Superior temporal gyrus (tissue), 1 donor: ENCODE data around the gene USP36.

Source experiments
- DNase-seq: peaks from one replicate; pipeline ENCODE4 v3.0.0-alpha.2; 2016; ENCODE audit errors: extremely low spot score

USP36 gene

GRCh38 chr17:78817123-78817522, 23.5 kb downstream of the USP36 start:
- DNase-seq, result no peak

- no peak for DNase-seq
These were observed 24.9 kb downstream of the USP36 start for GRCh38 chr17:78815696-78816095.

GRCh38 chr17:78812855-78813254, 27.8 kb downstream of the USP36 start:
- no peak for DNase-seq

DNA sequence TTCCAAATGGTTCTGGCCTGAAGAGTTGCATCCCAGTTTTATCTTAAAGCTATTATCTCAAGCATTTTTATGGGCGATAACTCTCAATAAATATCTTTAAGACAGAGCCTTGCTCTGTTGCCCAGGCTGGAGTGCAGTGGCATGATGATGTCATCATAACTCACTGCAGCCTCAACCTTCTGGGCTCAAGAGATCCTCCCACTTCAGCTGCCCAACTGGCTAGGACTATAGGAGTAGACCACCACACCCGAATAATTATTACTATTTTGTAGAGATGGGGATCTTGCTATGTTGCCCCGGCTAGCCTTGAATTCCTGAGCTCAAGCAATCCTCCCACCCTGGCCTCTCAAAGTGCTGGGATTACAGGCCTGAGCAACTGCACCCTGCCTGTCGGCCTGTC, 32.5 kb downstream of the USP36 start:
- DNase-seq, result no peak

DNA sequence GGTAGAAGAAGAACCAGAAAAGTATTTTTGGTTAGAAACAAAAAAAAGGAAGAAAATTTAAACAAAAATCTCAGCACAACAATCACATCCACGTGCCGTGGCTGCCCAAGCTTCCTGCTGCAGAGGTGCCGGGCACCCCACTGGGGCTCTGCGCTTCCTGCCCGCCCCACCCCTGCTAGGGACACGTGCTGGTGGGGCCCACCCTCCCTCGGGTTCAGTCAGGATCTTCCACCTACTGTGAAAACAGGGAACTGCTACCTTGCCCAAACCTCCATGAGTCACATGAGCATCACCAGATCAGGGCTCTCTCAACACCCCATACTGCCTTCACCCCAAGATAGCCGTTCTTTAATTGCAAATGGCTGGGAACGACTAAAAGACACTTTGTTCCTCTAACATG, 34.2 kb downstream of the USP36 start:
- DNase-seq, result no peak

DNA sequence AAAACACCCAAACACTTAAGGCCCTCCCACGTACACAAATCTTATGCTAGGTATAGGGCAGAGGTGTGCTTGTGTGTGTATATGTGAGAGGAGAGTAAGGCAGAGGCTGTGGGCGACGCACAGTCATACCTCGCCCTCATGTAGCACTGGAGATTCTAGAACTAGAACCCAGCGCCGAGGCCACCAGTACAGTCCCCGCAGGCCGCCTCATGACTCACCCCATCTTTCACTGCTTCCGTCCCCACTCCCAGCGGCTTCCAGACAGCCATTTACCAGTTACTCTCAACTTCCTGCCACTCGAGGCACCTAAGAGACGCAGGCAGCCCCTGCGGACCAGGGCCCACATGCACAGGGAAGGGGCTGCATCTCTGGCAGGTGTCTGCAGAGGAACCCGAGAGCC, 35.3 kb downstream of the USP36 start:
- no peak for DNase-seq

DNA sequence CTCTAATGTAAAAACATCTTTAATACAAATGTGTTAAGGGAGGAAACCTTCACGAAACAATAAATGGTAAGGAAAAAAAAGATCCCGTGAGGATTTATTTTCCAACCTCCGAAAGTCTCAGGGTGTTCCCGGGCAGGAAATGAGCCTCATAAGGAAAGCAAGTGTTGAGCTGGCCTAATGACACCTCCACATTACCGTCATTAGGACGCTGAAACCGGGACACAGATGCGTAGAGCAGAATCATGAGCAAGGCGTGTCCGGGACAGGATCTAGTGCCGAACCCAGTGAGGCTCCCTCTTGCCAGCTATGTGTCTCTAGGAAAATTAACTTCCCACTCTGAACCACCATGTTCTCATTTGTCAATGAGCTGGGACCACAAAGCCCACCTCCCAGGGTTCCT, 35.8 kb downstream of the USP36 start:
- DNase-seq, result no peak

- DNase-seq, result no peak
These were observed 37.3 kb downstream of the USP36 start for GRCh38 chr17:78803186-78803845.

GRCh38 chr17:78802459-78802858, 38.2 kb downstream of the USP36 start:
- DNase-seq, result no peak

- no peak for DNase-seq
These were observed 38.6 kb downstream of the USP36 start for GRCh38 chr17:78802008-78802407.

GRCh38 chr17:78800132-78800931, 40.3 kb downstream of the USP36 start:
- no peak for DNase-seq

- DNase-seq, result peak; percentile 83
These were observed 41.7 kb downstream of the USP36 start for GRCh38 chr17:78798695-78799559.

DNA sequence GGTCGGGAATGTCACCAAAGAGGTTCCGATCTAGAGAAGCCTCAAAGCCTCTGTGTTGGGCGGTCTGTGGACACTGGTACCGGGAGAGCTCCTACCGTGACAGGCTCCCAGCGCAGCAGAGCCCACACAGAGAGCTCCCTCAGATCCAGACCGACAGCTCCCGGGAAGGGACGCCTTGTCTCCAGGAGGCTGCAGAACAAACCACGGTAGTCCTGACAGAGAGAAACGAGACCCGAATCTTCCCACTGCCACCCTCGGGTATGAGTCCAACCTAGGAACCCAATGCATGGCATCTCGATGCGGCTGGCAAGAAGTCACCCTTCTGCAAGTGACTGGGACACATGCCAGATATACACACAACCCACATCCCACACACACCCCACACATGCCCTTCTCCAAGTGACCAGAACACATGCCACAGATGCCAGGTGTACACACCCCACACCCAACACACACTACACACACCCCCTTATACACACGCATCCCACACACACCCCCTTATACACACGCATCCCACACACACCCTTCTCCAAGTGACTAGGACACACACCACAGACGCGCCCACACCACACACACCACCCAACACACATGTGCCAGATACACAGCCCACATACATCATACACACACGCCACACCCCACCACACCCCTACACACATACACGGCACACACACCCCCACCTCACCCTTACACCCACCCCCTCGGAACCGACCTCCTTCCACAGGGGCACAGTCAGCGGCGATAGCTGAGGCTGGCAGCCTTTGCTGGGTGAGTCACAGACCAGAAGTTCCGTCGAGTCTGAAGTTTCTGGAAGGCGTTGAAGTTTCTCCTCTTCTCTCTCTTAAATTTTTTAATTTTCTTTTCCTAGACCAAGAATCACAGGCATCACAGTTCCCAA, 42.7 kb downstream of the USP36 start:
- no peak for DNase-seq

DNA sequence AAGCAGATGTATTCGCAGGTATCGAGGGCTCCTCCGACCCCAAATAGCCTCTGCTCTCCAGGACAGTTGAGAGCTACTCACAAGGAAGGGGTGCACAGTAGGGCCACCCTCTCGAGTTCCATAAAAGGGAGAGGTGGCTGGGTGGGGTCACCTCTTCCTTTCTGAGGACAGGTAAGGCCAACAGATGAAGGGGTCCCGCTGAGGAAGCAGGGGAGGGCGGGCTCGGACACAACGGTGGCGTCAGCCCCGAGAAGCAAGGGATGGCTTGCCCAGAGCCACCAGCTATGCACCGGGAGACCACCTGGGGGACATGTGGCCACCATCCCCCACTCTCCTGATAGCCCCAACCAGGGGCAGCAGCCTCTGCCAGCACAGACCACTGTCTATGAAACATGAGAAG, 43.4 kb downstream of the USP36 start:
- DNase-seq, result no peak

- DNase-seq, result no peak
These were observed 44.1 kb downstream of the USP36 start for GRCh38 chr17:78796517-78796900.

DNA sequence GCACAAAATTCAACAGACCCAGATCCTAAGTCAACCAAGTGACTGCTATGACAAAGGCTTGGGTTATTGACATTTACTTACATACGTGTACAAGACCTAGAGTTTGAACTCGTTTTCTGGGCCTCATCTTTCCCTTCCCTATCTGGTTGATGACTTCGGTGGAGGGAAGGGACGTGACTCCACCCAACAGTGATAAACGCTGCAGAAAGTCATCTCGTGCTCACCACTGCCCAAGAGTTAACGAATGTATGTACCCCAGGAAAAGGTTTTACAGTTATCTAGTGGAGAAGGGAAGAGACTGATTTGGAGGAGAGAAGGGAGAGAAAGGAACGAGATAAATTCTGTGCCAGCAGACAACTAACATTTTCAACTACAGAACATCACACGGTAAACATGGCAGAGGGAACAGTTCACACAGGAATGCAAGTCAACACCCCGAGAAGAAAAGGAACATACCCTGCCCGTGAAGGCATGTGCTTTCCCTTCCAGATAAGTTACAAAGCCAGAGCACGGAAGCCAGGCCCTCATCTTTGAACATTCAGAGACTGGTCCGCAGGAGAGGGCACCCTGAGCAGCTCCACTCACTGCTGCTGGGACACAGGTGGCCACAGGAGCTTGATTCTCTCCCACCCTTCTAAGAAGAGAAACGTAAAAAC, 44.6 kb downstream of the USP36 start:
- no peak for DNase-seq

GRCh38 chr17:78794864-78795640, 45.6 kb downstream of the USP36 start:
- DNase-seq, result no peak

DNA sequence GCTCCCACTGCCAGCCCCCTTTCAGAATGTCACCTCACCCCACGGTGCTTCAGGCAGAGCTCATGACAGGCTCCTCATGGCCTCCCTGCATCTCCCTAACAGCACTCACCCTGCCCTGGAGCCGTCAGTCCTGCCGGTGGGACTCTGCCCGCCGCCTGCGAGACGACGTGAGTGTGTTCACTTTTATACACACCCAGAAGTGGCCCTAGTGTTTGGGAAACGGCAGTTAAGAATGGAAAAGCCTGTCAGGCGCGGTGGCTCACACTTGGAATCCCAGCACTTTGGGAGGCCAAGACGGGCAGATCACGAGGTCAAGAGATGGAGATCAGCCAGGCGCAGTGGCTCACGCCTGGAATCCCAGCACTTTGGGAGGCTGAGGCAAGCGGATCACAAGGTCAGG, 46.2 kb downstream of the USP36 start:
- no peak for DNase-seq

GRCh38 chr17:78793968-78794367, 46.6 kb downstream of the USP36 start:
- DNase-seq, result no peak

DNA sequence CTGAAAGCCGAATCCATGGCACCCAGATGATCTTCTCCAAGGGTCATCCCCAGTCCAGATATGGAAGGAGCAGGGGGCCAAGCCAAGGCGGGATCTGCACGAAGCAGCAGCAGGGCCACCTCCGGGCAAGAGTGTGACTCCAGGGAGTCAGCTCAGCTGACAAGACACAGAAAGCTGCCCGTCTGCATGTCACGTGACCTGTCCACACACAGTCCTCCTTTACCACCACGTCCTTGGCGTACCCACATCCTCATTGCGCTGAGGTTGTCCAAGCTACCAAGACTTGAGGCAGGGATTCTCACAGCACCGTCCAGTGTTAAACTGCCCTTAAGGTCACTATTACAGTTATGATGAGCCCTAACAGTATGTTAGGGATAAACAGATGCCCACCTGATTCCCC, 47.2 kb downstream of the USP36 start:
- DNase-seq, result no peak
